Measurements from ENCODE around the gene MYBPH. TPM values are rescaled to one million over a fixed set of nuclear protein-coding genes. Genes with fewer than 3 reads are reported as not detected.

MYBPH gene
- total RNA-seq, 4 donors from 2014 or later = 0.11 to 0.75 TPM; not detected in 2

DNA sequence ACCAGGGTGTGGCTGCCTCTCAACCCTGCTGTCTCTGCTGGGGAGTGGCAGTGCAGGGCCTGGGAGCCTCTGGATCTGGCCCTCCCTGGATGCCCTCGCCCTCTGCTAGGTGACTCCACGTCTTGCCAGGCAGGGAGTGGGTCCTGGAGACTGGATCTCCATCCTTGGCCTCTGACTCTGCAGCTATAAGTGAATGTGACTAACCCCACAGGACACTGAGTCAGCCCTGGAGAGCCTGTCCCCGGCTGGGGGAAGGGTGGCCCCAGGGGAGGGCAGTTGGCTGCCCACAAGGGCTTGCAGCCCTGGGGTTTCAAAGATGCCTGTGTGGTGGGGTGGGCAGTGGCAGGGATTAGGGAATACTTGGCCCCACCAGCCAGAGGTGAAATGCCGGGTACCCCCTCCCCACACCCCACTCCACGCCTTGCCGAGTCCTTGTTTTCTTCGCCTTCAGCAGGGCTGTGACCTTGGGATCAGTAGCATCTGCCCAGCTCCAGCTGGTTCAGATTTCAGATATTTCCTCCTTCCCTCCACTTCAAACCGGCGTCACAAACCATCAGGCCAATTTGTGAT lies 1.9 kb upstream of the MYBPH start:
- no peak for DNase-seq
- 66 to 70% methylated on average over 6 to 9 of the region's 9 CpGs for WGBS, 2 donors
- no peak for TF ChIP-seq POLR2A (IDR thresholded peaks at IDR 0.05)
- TF ChIP-seq, protein P1, sequence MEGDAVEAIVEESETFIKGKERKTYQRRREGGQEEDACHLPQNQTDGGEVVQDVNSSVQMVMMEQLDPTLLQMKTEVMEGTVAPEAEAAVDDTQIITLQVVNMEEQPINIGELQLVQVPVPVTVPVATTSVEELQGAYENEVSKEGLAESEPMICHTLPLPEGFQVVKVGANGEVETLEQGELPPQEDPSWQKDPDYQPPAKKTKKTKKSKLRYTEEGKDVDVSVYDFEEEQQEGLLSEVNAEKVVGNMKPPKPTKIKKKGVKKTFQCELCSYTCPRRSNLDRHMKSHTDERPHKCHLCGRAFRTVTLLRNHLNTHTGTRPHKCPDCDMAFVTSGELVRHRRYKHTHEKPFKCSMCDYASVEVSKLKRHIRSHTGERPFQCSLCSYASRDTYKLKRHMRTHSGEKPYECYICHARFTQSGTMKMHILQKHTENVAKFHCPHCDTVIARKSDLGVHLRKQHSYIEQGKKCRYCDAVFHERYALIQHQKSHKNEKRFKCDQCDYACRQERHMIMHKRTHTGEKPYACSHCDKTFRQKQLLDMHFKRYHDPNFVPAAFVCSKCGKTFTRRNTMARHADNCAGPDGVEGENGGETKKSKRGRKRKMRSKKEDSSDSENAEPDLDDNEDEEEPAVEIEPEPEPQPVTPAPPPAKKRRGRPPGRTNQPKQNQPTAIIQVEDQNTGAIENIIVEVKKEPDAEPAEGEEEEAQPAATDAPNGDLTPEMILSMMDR (IDR thresholded peaks at IDR 0.05) = no peak

DNA sequence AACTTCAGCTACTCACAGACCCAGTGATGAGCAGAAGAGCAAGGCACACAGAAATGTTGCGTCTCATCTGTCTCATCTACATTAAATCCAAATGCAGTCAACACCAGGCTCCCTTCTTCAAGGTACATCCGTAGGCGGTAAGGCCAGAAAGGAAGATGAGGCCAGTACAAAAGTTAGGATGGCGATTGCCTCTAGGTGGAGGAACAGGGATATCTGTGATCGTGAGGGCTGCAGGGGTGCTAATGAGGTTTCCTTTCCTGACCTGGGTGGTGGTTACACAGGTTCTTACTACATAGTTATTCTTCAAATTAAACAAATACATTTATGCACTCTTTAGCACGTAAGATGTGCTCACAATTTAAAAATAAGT lies 1.4 kb upstream of the MYBPH start:
- no peaks in the 10 kb centered on the region for H3K9me3 ChIP-seq
- H3K27me3 ChIP-seq = no peaks in the 10 kb centered on the region
- DNase-seq = no peak
- TF ChIP-seq POLR2A (IDR thresholded peaks at IDR 0.05) = no peak
- no peak overlapping the region for H3K4me3 ChIP-seq (replicated peaks in 1 of 3)
- intact Hi-C loops (cut with DNase I) = no loop called here
- 91 to 94% methylated on average over 6 of the region's 6 CpGs for WGBS, 2 donors
- no peaks in the 10 kb centered on the region for H3K36me3 ChIP-seq
- H3K27ac ChIP-seq = no peak overlapping the region
- H3K4me1 ChIP-seq = peaks cover 8 to 9% of the 10 kb centered on the region in 2 donors

More for the DNA sequence above, 1.9 kb upstream of the MYBPH start:
- Histone ChIP-seq H3K27me3 (no peaks in the 10 kb centered on the region), H3K36me3 (no peaks in the 10 kb centered on the region), H3K9me3 (no peaks in the 10 kb centered on the region), H3K27ac (no peak overlapping the region), H3K4me3 (replicated peaks in 1 of 3) (no peak overlapping the region), H3K4me1 (peaks cover 6 to 7% of the 10 kb centered on the region in 2 donors)
- intact Hi-C loops (cut with DNase I) = no loop called here

DNA sequence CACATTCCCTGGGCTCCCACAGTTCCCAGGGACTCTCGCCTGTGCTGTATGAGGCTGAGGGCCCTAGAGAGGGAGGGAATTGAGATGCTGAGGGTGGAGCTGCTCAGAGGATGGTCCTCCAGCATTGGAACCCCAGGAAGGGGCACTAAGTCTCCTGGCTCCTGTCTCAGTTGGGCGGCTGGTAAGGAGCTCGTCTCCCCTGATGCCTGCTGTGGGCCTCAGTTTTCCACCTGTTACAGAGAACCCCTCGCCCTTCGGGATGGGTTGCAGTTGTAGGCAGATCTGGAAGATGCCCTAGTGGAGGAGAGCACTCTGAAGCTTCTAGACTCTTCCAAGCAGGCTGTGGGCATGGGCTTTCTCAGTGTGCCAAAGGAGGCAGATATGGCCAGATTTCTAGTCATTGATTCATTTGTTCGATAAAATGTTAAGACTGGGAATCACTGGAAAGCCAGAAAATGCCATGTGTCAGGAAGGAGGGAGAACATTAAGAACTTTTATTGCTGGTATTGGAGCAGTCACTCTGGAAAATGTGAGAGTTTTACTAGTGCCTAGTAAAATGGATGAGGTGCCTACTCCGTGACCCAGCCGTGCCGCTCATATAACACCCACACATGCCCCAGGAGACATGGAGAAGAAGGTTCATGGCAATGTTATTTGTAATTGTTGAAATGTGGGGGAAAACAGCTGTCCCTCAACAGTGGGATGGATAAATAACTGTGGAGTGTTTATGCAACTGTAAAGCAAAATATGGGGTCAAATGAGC lies 828 bp upstream of the MYBPH start:
- 95 to 96% methylated on average over 9 of the region's 9 CpGs for WGBS, 2 donors
- no peak for DNase-seq
- Histone ChIP-seq H3K4me1 (peaks cover 8 to 9% of the 10 kb centered on the region in 2 donors), H3K27ac (no peak overlapping the region), H3K4me3 (replicated peaks in 1 of 3) (no peak overlapping the region), H3K9me3 (no peaks in the 10 kb centered on the region), H3K36me3 (no peaks in the 10 kb centered on the region), H3K27me3 (no peaks in the 10 kb centered on the region)
- intact Hi-C loops (cut with DNase I) = no loop called here
- TF ChIP-seq, protein P1 (IDR thresholded peaks at IDR 0.05) = no peak

DNA sequence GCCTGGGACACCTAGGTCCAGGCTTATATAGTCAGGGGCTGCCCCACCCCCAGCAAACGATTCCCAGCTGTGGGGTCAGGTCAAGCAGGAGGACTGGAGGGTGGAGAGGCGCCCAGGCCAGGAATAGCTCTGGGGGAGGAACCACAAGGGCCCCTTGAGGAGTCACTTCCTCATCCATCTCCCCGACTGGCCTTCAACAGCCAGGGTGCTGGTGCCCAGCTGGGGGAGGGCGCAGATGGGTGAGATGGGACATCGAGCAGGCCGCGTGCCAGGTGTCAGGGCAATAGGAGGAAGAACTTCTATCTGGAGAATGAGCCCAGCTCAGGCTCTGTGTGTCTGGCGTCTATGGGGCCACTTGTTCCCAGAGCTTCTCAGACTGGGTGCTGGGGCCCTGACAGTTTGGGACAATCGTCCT lies 208 bp upstream of the MYBPH start:
- intact Hi-C loops (cut with DNase I) = no loop called here
- no peak overlapping the region for H3K4me3 ChIP-seq (replicated peaks in 1 of 3)
- WGBS, 2 donors = 83% methylated on average over 8 to 9 of the region's 9 CpGs
- H3K27me3 ChIP-seq = no peaks in the 10 kb centered on the region
- H3K9me3 ChIP-seq = no peaks in the 10 kb centered on the region
- no peak for TF ChIP-seq POLR2A (IDR thresholded peaks at IDR 0.05)
- TF ChIP-seq, protein P1 (IDR thresholded peaks at IDR 0.05) = no peak
- peaks cover 8 to 9% of the 10 kb centered on the region in 2 donors for H3K4me1 ChIP-seq
- no peaks in the 10 kb centered on the region for H3K36me3 ChIP-seq
- H3K27ac ChIP-seq = no peak overlapping the region
- DNase-seq = peak; percentile 22 to 34

DNA sequence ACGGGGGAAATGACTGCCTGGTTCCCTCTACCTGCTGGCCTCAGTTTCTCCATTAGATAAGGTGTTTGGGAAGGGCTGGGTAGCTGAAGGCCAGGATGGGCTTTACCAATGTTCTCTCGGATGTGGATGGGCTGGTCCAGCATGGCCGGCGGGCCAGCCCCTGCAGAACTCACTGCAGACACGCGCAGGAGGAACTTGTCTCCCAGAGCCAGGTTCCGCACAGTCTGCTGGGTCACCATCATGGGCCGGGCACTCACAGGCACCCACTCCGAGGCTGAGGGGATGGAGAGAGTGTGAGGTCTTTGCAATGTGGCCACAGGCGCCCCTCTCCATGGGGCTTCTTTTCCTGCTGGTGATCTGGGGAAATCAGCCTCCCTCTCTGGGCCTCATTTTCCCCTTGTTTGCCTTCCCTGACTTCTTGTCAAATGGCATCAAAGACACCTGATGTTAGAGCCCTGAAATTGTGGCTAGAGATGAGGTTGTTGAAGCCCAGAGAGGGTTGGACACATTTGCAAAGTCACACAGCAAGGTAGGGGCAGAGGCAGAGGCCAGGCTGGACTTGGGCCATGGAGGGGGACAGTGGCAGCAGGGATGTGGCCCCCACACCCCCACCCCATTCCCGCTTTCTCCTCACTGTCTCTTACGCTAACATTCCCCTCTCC lies 1.2 kb downstream of the MYBPH start:
- Histone ChIP-seq H3K27ac (no peak overlapping the region), H3K4me1 (peaks cover 8 to 9% of the 10 kb centered on the region in 2 donors), H3K4me3 (replicated peaks in 1 of 3) (no peak overlapping the region), H3K9me3 (no peaks in the 10 kb centered on the region), H3K36me3 (no peaks in the 10 kb centered on the region), H3K27me3 (no peaks in the 10 kb centered on the region)
- intact Hi-C loops (cut with DNase I) = loop anchor here (5.0 kb wide), 2 partner anchors 43 to 57 kb away; no protein-coding TSS in a partner anchor
- 91 to 92% methylated on average over 4 to 12 of the region's 12 CpGs for WGBS, 2 donors
- DNase-seq = no peak
- TF ChIP-seq, protein P1 (IDR thresholded peaks at IDR 0.05) = no peak
- TF ChIP-seq POLR2A (IDR thresholded peaks at IDR 0.05) = no peak
